Measurements from ENCODE around the gene DLG2. TPM values are rescaled to one million over a fixed set of nuclear protein-coding genes. Genes with fewer than 3 reads are reported as not detected.
"Not testable (repeated sequence)": the region's sequence is repeated elsewhere in the genome, so short reads cannot be mapped to it uniquely, and the experiment has no call there.

The DLG2 gene
- total RNA-seq, 4 donors from 2014 or later = 7.3 to 14.1 (median 11.1) TPM

DNA sequence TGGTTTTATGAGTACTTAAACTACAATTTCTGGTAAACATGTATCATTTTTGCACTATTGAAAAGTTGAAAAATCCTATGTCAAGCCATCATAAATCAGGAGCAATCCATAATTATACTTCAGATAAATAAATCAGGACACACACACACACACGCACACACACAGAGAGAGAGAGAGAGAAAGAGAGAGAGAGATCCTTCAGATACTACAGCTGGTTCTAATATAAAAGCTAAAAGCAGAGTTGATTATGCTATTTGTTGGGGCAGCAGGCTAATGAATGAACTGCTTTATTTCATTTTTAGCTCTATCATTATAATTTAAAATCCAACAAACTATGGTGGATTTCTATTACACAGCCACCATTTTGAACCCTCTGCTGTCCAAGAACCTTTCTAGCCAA lies 2018.6 kb downstream of the DLG2 start:
- no peak for DNase-seq (ENCODE audit: extremely low spot score)
- Histone ChIP-seq H3K4me1 (no peaks in the 10 kb centered on the region), H3K27ac (replicated peaks in 1 of 4) (no peak overlapping the region), H3K36me3 (no peaks in the 10 kb centered on the region), H3K4me3 (no peak overlapping the region), H3K27me3 (no peaks in the 10 kb centered on the region), H3K9me3 (no peaks in the 10 kb centered on the region)
- WGBS = 91% methylated on average over 1 of the region's 1 CpG
- TF ChIP-seq POLR2AphosphoS5 (IDR thresholded peaks at IDR 0.05) = no peak
- TF ChIP-seq POLR2A (IDR thresholded peaks at IDR 0.05; ENCODE audit: low read depth) = no peak
- TF ChIP-seq, protein P1, sequence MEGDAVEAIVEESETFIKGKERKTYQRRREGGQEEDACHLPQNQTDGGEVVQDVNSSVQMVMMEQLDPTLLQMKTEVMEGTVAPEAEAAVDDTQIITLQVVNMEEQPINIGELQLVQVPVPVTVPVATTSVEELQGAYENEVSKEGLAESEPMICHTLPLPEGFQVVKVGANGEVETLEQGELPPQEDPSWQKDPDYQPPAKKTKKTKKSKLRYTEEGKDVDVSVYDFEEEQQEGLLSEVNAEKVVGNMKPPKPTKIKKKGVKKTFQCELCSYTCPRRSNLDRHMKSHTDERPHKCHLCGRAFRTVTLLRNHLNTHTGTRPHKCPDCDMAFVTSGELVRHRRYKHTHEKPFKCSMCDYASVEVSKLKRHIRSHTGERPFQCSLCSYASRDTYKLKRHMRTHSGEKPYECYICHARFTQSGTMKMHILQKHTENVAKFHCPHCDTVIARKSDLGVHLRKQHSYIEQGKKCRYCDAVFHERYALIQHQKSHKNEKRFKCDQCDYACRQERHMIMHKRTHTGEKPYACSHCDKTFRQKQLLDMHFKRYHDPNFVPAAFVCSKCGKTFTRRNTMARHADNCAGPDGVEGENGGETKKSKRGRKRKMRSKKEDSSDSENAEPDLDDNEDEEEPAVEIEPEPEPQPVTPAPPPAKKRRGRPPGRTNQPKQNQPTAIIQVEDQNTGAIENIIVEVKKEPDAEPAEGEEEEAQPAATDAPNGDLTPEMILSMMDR (IDR thresholded peaks at IDR 0.05) = no peak
- no peak for TF ChIP-seq EP300 (IDR thresholded peaks at IDR 0.05)
- intact Hi-C loops (cut with DNase I) = no loop called here

DNA sequence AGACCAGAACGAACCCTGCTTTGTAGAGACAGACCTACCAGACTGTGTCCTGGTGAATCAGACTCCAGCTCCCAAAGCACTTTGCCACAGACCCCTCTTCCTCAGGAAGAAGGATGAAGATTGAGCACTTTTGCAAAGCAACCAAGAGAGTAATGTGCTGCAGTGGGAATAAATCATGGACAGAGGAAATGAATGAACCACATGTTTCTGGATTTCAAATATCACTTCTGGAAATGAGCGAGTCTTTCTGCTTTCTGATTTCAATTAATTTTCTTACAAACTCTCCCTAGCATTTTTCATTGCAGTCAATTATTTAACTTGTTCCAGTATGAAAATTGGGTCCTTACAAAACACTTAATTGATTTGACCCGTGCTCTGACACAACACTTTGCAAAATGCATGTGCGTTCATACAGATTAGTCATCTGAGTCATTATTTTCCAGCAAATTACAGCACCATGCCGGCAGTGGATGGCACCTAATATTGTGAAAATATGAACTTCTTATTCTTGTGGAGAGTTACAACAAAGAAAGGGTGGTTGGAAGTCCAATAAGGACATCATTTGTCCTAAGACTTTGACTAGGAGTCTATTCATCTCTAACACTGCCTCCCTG lies 2025.1 kb downstream of the DLG2 start:
- Histone ChIP-seq H3K27me3 (no peaks in the 10 kb centered on the region), H3K27ac (replicated peaks in 1 of 4) (no peak overlapping the region), H3K36me3 (no peaks in the 10 kb centered on the region), H3K4me3 (no peak overlapping the region), H3K4me1 (no peaks in the 10 kb centered on the region), H3K9me3 (no peaks in the 10 kb centered on the region)
- intact Hi-C loops (cut with DNase I) = no loop called here
- TF ChIP-seq EP300 (IDR thresholded peaks at IDR 0.05) (no peak), POLR2AphosphoS5 (IDR thresholded peaks at IDR 0.05) (no peak)
- 86% methylated on average over 5 of the region's 5 CpGs for WGBS
- DNase-seq (ENCODE audit: extremely low spot score) = no peak

DNA sequence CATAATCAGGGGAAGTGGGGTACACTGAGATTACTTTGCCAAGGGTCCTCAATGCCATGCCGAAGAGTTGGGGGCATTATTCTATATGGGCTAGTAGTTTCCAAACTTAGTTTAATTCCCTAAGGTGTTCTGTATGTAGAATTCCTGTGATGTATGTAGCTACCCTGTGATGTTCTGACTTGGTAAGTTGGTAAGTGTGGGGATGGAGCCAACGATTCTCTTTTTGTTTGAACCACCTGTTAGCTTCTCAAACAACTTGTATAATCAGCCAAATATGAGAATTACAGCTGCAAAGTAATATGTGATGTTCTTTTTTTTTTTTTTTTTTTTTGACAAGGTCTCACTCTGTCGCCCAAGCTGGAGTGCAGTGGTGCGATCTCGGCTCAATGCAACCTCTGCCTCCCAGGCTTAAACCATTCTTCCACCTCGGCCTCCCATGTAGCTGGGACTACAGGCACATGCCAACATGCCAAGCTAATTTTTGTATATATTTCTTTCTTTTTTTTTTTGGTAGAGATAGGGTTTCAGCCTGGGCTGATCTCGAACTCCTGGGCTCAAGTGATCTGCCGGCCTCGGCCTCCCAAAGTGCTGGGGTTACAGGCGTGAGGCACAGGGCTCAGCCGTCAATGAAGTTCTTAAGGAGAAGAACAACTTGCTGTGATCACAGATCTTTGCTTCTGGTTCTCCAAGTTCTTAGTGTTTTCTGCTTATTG lies 2025.8 kb downstream of the DLG2 start:
- no peak overlapping the region for H3K4me3 ChIP-seq
- H3K36me3 ChIP-seq = no peaks in the 10 kb centered on the region
- intact Hi-C loops (cut with DNase I) = no loop called here
- H3K27me3 ChIP-seq = no peaks in the 10 kb centered on the region
- no peak for TF ChIP-seq POLR2AphosphoS5 (IDR thresholded peaks at IDR 0.05)
- no peak for TF ChIP-seq POLR2A (IDR thresholded peaks at IDR 0.05; ENCODE audit: low read depth)
- TF ChIP-seq, protein P1 (IDR thresholded peaks at IDR 0.05) = no peak
- no peak for TF ChIP-seq EP300 (IDR thresholded peaks at IDR 0.05)
- no peaks in the 10 kb centered on the region for H3K9me3 ChIP-seq
- H3K4me1 ChIP-seq = no peaks in the 10 kb centered on the region
- WGBS = 90% methylated on average over 11 of the region's 11 CpGs
- DNase-seq (ENCODE audit: extremely low spot score) = no peak
- no peak overlapping the region for H3K27ac ChIP-seq (replicated peaks in 1 of 4)

DNA sequence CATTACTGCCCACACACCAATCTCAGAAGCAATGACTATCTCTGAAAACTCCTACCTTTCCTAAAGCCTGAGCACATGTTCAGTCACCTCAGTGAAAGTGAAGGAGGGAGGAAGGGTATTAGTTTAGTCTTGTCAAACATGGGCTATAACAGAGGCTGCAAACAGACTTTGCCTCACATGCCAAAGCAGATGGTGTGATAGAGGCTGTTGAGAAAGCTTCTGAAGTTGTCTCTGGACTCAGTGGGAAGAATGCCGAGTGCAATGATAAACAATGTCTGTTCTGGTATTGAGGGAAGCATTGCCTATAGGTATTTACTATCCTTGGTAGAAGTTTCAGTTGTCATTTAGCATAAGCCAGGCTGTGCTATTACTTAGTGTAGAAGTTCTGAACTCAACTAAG lies 2026.5 kb downstream of the DLG2 start:
- no peak for TF ChIP-seq EP300 (IDR thresholded peaks at IDR 0.05)
- TF ChIP-seq, protein P1 (IDR thresholded peaks at IDR 0.05) = no peak
- no peak for TF ChIP-seq POLR2A (IDR thresholded peaks at IDR 0.05; ENCODE audit: low read depth)
- TF ChIP-seq POLR2AphosphoS5 (IDR thresholded peaks at IDR 0.05) = no peak
- WGBS = 71% methylated on average over 1 of the region's 1 CpG
- intact Hi-C loops (cut with DNase I) = no loop called here

DNA sequence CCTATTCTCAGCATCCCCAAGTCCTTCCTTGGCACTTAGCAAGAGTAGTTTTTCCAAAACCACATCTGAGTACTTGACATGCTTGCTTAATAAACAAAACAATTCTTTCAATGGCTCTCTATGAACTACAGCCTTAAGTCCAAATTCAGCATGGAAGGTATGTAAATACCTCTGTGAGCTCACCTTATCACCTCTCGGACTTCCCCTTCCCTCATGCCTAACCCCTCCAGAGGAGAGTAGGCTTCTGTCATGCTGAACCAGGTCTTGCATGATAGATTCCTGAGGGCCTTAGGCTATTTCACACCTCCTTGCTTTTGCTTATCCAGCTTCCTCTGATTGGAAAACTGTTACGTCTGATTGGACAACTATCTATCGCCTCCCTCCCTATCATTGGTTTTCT lies 2028.1 kb downstream of the DLG2 start:
- no peaks in the 10 kb centered on the region for H3K9me3 ChIP-seq
- WGBS = 92% methylated on average over 3 of the region's 3 CpGs
- H3K27ac ChIP-seq (replicated peaks in 1 of 4) = no peak overlapping the region
- H3K27me3 ChIP-seq = no peaks in the 10 kb centered on the region
- no peak overlapping the region for H3K4me3 ChIP-seq
- no peaks in the 10 kb centered on the region for H3K36me3 ChIP-seq
- no peak for DNase-seq (ENCODE audit: extremely low spot score)
- TF ChIP-seq, protein P1 (IDR thresholded peaks at IDR 0.05) = no peak
- TF ChIP-seq POLR2A (IDR thresholded peaks at IDR 0.05; ENCODE audit: low read depth) (no peak), POLR2AphosphoS5 (IDR thresholded peaks at IDR 0.05) (no peak), EP300 (IDR thresholded peaks at IDR 0.05) (no peak)
- intact Hi-C loops (cut with DNase I) = no loop called here
- H3K4me1 ChIP-seq = no peaks in the 10 kb centered on the region

More for the DNA sequence above, 2026.5 kb downstream of the DLG2 start:
- H3K9me3 ChIP-seq = no peaks in the 10 kb centered on the region
- no peak overlapping the region for H3K4me3 ChIP-seq
- H3K27ac ChIP-seq (replicated peaks in 1 of 4) = no peak overlapping the region
- DNase-seq (ENCODE audit: extremely low spot score) = no peak
- no peaks in the 10 kb centered on the region for H3K27me3 ChIP-seq
- no peaks in the 10 kb centered on the region for H3K4me1 ChIP-seq
- no peaks in the 10 kb centered on the region for H3K36me3 ChIP-seq

DNA sequence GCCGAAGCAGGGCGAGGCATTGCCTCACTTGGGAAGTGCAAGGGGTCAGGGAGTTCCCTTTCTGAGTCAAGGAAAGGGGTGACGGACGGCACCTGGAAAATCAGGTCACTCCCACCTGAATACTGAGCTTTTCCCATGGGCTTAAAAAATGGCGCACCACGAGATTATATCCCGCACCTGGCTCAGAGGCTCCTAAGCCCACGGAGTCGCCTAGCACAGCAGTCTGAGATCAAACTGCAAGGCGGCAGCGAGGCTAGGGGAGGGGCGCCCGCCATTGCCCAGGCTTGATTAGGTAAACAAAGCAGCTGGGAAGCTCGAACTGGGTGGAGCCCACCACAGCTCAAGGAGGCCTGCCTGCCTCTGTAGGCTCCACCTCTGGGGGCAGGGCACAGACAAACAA lies 2039.3 kb downstream of the DLG2 start:
- H3K27ac ChIP-seq (replicated peaks in 1 of 4); H3K4me1 ChIP-seq; intact Hi-C loops (cut with DNase I); H3K27me3 ChIP-seq; H3K36me3 ChIP-seq; DNase-seq (ENCODE audit: extremely low spot score); H3K9me3 ChIP-seq; H3K4me3 ChIP-seq: not testable (repeated sequence)
- 67% methylated on average over 5 of the region's 14 CpGs for WGBS
